Brain microvascular endothelial cell (primary cell): ENCODE data around the gene CCDC60.

Source experiments
- DNase-seq: peaks from one replicate; pipeline ENCODE4 v3.0.0-alpha.2; 2020
- H3K27ac ChIP-seq: fragments of 250-450 bp; sonication (Bioruptor Pico); 2 replicates; pipeline ENCODE4 v1.5.1; 2020; ENCODE audit warnings: mild to moderate bottlenecking, moderate library complexity
- H3K27me3 ChIP-seq: fragments of 250-450 bp; sonication (Bioruptor Pico); replicated peaks from 2 replicates; pipeline ENCODE4 v1.5.1; 2020; ENCODE audit warnings: mild to moderate bottlenecking
- H3K36me3 ChIP-seq: fragments of 250-450 bp; sonication (Bioruptor Pico); replicated peaks from 2 replicates; pipeline ENCODE4 v1.5.1; 2020; ENCODE audit warnings: mild to moderate bottlenecking
- H3K4me3 ChIP-seq: 2 replicates; pipeline ENCODE4 v1.5.1; 2011; ENCODE audit warnings: low read depth, mild to moderate bottlenecking, control low read depth, low read length, moderate library complexity
- CTCF ChIP-seq: IDR thresholded peaks from 2 replicates; pipeline ENCODE4 v1.5.1; 2011; ENCODE audit warnings: low read depth, mild to moderate bottlenecking, moderate library complexity, low read length, control low read depth, inconsistent platforms; ENCODE audit errors: missing control alignments
- in situ Hi-C: cut with HindIII; loops from 2 replicates; pipeline ENCODE4 v1.10.0; 2017; ENCODE audit warnings: low sequenced_read_pairs, low pct_ligation_motif_present

CCDC60 gene

GRCh38 chr12:119334430-119335170 is at the start of gene CCDC60:
TSS of gene CCDC60 (plus strand) at chr12:119334729. CDS start at chr12:119335177, 448 bp downstream.
- Histone ChIP-seq H3K27ac (no peak within 1 kb of the TSS), H3K4me3 (no peak within 1 kb of the TSS), H3K27me3 (no peaks in the 10 kb centered on the region), H3K36me3 (no peaks in the 10 kb centered on the region)
- DNase-seq = no peak
- no peak for TF ChIP-seq CTCF
- in situ Hi-C loops = no loop called here

- DNase-seq = no peak
- no peaks in the 10 kb centered on the region for H3K27me3 ChIP-seq
- no peak overlapping the region for H3K27ac ChIP-seq
- no peak for TF ChIP-seq CTCF
- in situ Hi-C loops = no loop called here
- H3K36me3 ChIP-seq = no peaks in the 10 kb centered on the region
- H3K4me3 ChIP-seq = no peak overlapping the region
Measured at GRCh38 chr12:119288576-119288975, 46.0 kb upstream of the CCDC60 start.

- no peak for DNase-seq
- in situ Hi-C loops = no loop called here
Measured at GRCh38 chr12:119292893-119293630, 41.5 kb upstream of the CCDC60 start.

GRCh38 chr12:119294211-119294610 is 40.3 kb upstream of the CCDC60 start:
- H3K36me3 ChIP-seq = no peaks in the 10 kb centered on the region
- DNase-seq = no peak
- H3K4me3 ChIP-seq = no peak overlapping the region
- in situ Hi-C loops = no loop called here
- H3K27ac ChIP-seq = no peak overlapping the region
- TF ChIP-seq CTCF = no peak
- H3K27me3 ChIP-seq = no peaks in the 10 kb centered on the region

More at GRCh38 chr12:119292893-119293630, 41.5 kb upstream of the CCDC60 start:
- Histone ChIP-seq H3K36me3 (no peaks in the 10 kb centered on the region), H3K4me3 (no peak overlapping the region), H3K27ac (no peak overlapping the region), H3K27me3 (no peaks in the 10 kb centered on the region)
- no peak for TF ChIP-seq CTCF

- no peak for TF ChIP-seq CTCF
- Histone ChIP-seq H3K4me3 (no peak overlapping the region), H3K27me3 (no peaks in the 10 kb centered on the region), H3K36me3 (no peaks in the 10 kb centered on the region), H3K27ac (no peak overlapping the region)
- no peak for DNase-seq
- in situ Hi-C loops = no loop called here
Measured at GRCh38 chr12:119296535-119296934, 38.0 kb upstream of the CCDC60 start.
